ENCODE measurements around the gene MSH5. TPM values are rescaled to one million over a fixed set of nuclear protein-coding genes. Genes with fewer than 3 reads are reported as not detected.
A peak's percentile ranks its signal among the peaks of the same experiment; 100 is the strongest.

Gene MSH5
- total RNA-seq, 1 experiment from 2014 or later: 22.4 TPM

GRCh38 chr6:31723245-31723979, 16.4 kb upstream of the MSH5 start, which contains the start of gene MPIG6B:
MPIG6B (plus strand) TSS chr6:31723373; CDS start chr6:31723384, 11 bp downstream.
- H2AK5ac ChIP-seq (ENCODE audit: insufficient read length, low read length): no peak within 1 kb of the TSS
- no peak within 1 kb of the TSS for H3K4ac ChIP-seq (ENCODE audit: low read depth, low read length)
- H2BK20ac ChIP-seq (ENCODE audit: low read depth, low read length, poor library complexity, severe bottlenecking): no peak within 1 kb of the TSS
- Mint-ChIP-seq H3K36me3 (ENCODE audit: insufficient read depth in 1 of 3, low read depth in 3 of 3) (peaks cover 9 to 28% (median 27%) of the 10 kb centered on the region in 3 experiments; a peak in 6 of 7 replicates), H3K27me3 (ENCODE audit: low read depth) (no peaks in the 10 kb centered on the region), H3K4me3 (no peak within 1 kb of the TSS), H3K27ac (peak within 1 kb of the TSS in 2 of 3 experiments; percentile 66 to 76; a peak in 3 of 7 replicates), H3K9me3 (no peaks in the 10 kb centered on the region), H3K4me1 (peaks cover 6 to 11% of the 10 kb centered on the region in 2 experiments)
- H3K79me1 ChIP-seq (ENCODE audit: insufficient read depth, low read depth, low read length, poor library complexity, severe bottlenecking): no peaks in the 10 kb centered on the region
- H3K27me3 ChIP-seq (ENCODE audit: insufficient read depth, low read length): no peaks in the 10 kb centered on the region
- no peak within 1 kb of the TSS for H2BK120ac ChIP-seq (ENCODE audit: low read depth, low read length, poor library complexity, severe bottlenecking)
- no peaks in the 10 kb centered on the region for H4K20me1 ChIP-seq (ENCODE audit: control insufficient read depth, insufficient read depth, insufficient read length)
- no peaks in the 10 kb centered on the region for H3K79me2 ChIP-seq (ENCODE audit: insufficient read depth, low read length)
- no peak within 1 kb of the TSS for H3K27ac ChIP-seq (ENCODE audit: insufficient read length, low read depth, low read length)
- H3K9me3 ChIP-seq (ENCODE audit: control insufficient read depth, low read depth, low read length): no peaks in the 10 kb centered on the region
- H2BK15ac ChIP-seq (ENCODE audit: low read depth, low read length): no peak within 1 kb of the TSS
- H3K4me2 ChIP-seq (ENCODE audit: insufficient read depth, insufficient read length, low read length): no peak within 1 kb of the TSS
- TF ChIP-seq CTCF (conservative IDR thresholded peaks at IDR 0.05): no peak
- DNase-seq: no peak
- H3K9ac ChIP-seq (ENCODE audit: extremely low read depth, insufficient read length, low read length): no peak within 1 kb of the TSS
- no peak within 1 kb of the TSS for H3T11ph ChIP-seq (ENCODE audit: low read length)
- H3K56ac ChIP-seq (ENCODE audit: insufficient read length, low read depth, low read length): no peak within 1 kb of the TSS
- WGBS (ENCODE audit: extremely low coverage, insufficient read length, low lambda C conversion rate): no CpG with 5 or more reads among the region's 46 CpGs
- H3K4me1 ChIP-seq (ENCODE audit: insufficient read depth, low read length): peaks cover 6% of the 10 kb centered on the region; the same call in 1 of the 2 replicates
- no peak within 1 kb of the TSS; the same call in 1 of the 2 replicates for H3K14ac ChIP-seq (ENCODE audit: insufficient read depth, low read length)
- H2BK12ac ChIP-seq (ENCODE audit: insufficient read length, low read depth, low read length): no peak within 1 kb of the TSS
- H2AFZ ChIP-seq (ENCODE audit: low read length): no peak within 1 kb of the TSS
- H3K23me2 ChIP-seq (ENCODE audit: insufficient read length, low read depth, low read length, poor library complexity, severe bottlenecking): no peaks in the 10 kb centered on the region
- no peak within 1 kb of the TSS for H3K18ac ChIP-seq (ENCODE audit: insufficient read length, low read depth, low read length)
- no peak within 1 kb of the TSS for H2BK5ac ChIP-seq (ENCODE audit: insufficient read length, low read length)
- H3K23ac ChIP-seq (ENCODE audit: insufficient read length, low read depth, low read length): no peak within 1 kb of the TSS
- no peak within 1 kb of the TSS for H4K5ac ChIP-seq (ENCODE audit: insufficient read length, low read depth, low read length)
- no peak within 1 kb of the TSS for H4K91ac ChIP-seq (ENCODE audit: insufficient read length, low read depth, low read length)
- no peak within 1 kb of the TSS for H4K8ac ChIP-seq (replicated peaks; ENCODE audit: insufficient read length, low read depth, low read length)
